ENCODE data around the gene GRK7.
"Not testable (repeated sequence)": the region's sequence is repeated elsewhere in the genome, so short reads cannot be mapped to it uniquely, and the experiment has no call there.

GRK7 gene

DNA sequence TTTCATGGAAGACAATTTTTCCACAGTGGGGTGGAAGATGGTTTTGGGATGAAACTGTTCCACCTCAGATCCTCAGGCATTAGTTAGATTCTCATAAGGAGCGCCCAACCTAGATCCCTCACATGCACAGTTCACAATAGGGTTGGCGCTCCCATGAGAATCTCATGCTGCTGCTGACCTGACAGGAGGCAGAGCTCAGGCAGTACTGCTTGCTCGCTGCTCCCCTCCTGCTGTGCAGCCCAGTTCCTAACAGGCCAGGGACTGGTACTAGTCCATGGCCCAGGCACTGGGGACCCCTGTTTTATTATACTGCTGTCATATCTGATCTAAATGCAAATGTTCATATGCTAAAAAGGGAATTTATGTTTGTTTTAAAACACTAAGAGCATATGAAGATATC lies 9.8 kb upstream of the GRK7 start:
- Histone ChIP-seq H2AK5ac (ENCODE audit: low read depth, low read length) (no peak overlapping the region), H2AFZ (ENCODE audit: low read length) (no peak overlapping the region), H3K18ac (ENCODE audit: low read length) (no peak overlapping the region), H3K27me3 (ENCODE audit: control insufficient read depth in 3 of 3, insufficient read depth in 3 of 3, low read depth in 1 of 3, low read length in 3 of 3) (no peaks in the 10 kb centered on the region), H2BK120ac (ENCODE audit: low read depth, low read length) (no peak overlapping the region), H3K14ac (ENCODE audit: low read length) (no peak overlapping the region), H3K9me3 (replicated peaks in 1 of 2; ENCODE audit: control insufficient read depth in 2 of 2, insufficient read depth in 1 of 2, low read depth in 1 of 2, low read length in 2 of 2) (no peaks in the 10 kb centered on the region), H2BK15ac (ENCODE audit: low read length) (no peak overlapping the region), H3K79me1 (ENCODE audit: low read depth, low read length) (no peaks in the 10 kb centered on the region), H4K8ac (ENCODE audit: low read depth, low read length) (no peak overlapping the region), H3K4ac (ENCODE audit: low read length) (no peak overlapping the region), H2BK5ac (ENCODE audit: low read length) (no peak overlapping the region), H3K36me3 (replicated peaks in 1 of 2; ENCODE audit: control insufficient read depth in 2 of 2, insufficient read depth in 2 of 2, low read length in 2 of 2) (peaks cover 0 to 22% of the 10 kb centered on the region in 2 donors), H2BK12ac (ENCODE audit: low read length) (no peak overlapping the region), H3K27ac (replicated peaks; ENCODE audit: low read length) (no peak overlapping the region), H3K4me3 (ENCODE audit: low read length in 2 of 2) (no peak overlapping the region), H3K4me2 (ENCODE audit: insufficient read depth, low read length, poor library complexity, severe bottlenecking) (no peak overlapping the region), H4K91ac (ENCODE audit: low read depth, low read length, poor library complexity) (no peak overlapping the region), H3K4me1 (ENCODE audit: control insufficient read depth in 2 of 2, insufficient read depth in 1 of 2, low read depth in 1 of 2, low read length in 2 of 2) (no peaks in the 10 kb centered on the region), H3K23ac (ENCODE audit: low read depth, low read length, poor library complexity) (no peak overlapping the region), H3K9ac (ENCODE audit: low read depth, low read length, poor library complexity) (no peak overlapping the region)
- no CpG with 5 or more reads among the region's 3 CpGs for WGBS, 2 donors (ENCODE audit: extremely low coverage in 2 of 2, insufficient read length in 2 of 2, insufficient replicate concordance in 1 of 2)
- no peak for DNase-seq (ENCODE audit: low spot score)

DNA sequence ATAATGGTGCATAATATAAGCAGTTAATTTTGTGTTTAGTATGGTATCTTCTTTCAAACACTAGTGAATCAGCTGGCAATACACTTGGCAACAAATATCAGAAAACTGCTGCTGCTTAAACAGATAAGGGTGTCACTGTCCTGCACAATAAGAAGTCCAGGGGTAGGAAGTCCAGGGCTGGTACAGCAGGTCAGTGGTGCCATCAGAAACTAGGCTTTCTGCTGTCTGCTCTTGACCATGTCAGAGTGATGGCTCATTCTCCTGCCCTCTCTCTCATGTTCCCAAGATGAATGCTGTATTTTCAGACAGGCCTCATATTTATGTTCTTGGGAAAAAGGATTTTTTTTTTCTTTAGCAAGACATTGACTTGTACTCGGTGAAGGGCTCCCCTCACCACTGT lies 9.2 kb upstream of the GRK7 start:
- no peak overlapping the region for H2AK5ac ChIP-seq (ENCODE audit: low read depth, low read length)
- no peak overlapping the region for H3K4me3 ChIP-seq (ENCODE audit: low read length in 2 of 2)
- H3K4me1 ChIP-seq (ENCODE audit: control insufficient read depth in 2 of 2, insufficient read depth in 1 of 2, low read depth in 1 of 2, low read length in 2 of 2), result no peaks in the 10 kb centered on the region
- no peaks in the 10 kb centered on the region for H3K79me1 ChIP-seq (ENCODE audit: low read depth, low read length)
- H3K9ac ChIP-seq (ENCODE audit: low read depth, low read length, poor library complexity), result no peak overlapping the region
- no peak overlapping the region for H3K18ac ChIP-seq (ENCODE audit: low read length)
- no CpG with 5 or more reads among the region's 1 CpG for WGBS, 2 donors (ENCODE audit: extremely low coverage in 2 of 2, insufficient read length in 2 of 2, insufficient replicate concordance in 1 of 2)
- no peak overlapping the region for H3K27ac ChIP-seq (replicated peaks; ENCODE audit: low read length)
- H3K27me3 ChIP-seq (ENCODE audit: control insufficient read depth in 3 of 3, insufficient read depth in 3 of 3, low read depth in 1 of 3, low read length in 3 of 3), result no peaks in the 10 kb centered on the region
- no peak overlapping the region for H2BK12ac ChIP-seq (ENCODE audit: low read length)
- no peak overlapping the region for H2BK15ac ChIP-seq (ENCODE audit: low read length)
- H2AFZ ChIP-seq (ENCODE audit: low read length), result no peak overlapping the region
- H3K4me2 ChIP-seq (ENCODE audit: insufficient read depth, low read length, poor library complexity, severe bottlenecking), result no peak overlapping the region
- H4K8ac ChIP-seq (ENCODE audit: low read depth, low read length), result no peak overlapping the region
- peaks cover 0 to 16% of the 10 kb centered on the region in 2 donors for H3K36me3 ChIP-seq (replicated peaks in 1 of 2; ENCODE audit: control insufficient read depth in 2 of 2, insufficient read depth in 2 of 2, low read length in 2 of 2)
- no peak overlapping the region for H3K4ac ChIP-seq (ENCODE audit: low read length)
- no peak for DNase-seq (ENCODE audit: low spot score)
- no peak overlapping the region for H3K14ac ChIP-seq (ENCODE audit: low read length)
- H3K9me3 ChIP-seq (replicated peaks in 1 of 2; ENCODE audit: control insufficient read depth in 2 of 2, insufficient read depth in 1 of 2, low read depth in 1 of 2, low read length in 2 of 2), result no peaks in the 10 kb centered on the region
- H4K91ac ChIP-seq (ENCODE audit: low read depth, low read length, poor library complexity), result no peak overlapping the region
- H2BK5ac ChIP-seq (ENCODE audit: low read length), result no peak overlapping the region
- H2BK120ac ChIP-seq (ENCODE audit: low read depth, low read length), result no peak overlapping the region
- H3K23ac ChIP-seq (ENCODE audit: low read depth, low read length, poor library complexity), result no peak overlapping the region

DNA sequence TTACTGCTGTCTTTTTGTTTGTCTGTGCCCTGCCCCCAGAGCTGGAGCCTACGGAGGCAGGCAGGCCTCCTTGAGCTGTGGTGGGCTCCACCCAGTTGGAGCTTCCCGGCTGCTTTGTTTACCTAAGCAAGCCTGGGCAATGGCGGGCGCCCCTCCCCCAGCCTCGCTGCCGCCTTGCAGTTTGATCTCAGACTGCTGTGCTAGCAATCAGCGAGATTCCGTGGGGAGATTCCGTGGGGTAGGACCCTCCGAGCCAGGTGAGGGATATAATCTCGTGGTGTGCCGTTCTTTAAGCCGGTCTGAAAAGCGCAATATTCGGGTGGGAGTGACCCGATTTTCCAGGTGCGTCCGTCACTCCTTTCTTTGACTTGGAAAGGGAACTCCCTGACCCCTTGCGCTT lies 656 bp upstream of the GRK7 start:
- H2BK15ac ChIP-seq (ENCODE audit: low read length); H3K27ac ChIP-seq (replicated peaks; ENCODE audit: low read length); H3K36me3 ChIP-seq (replicated peaks in 1 of 2; ENCODE audit: control insufficient read depth in 2 of 2, insufficient read depth in 2 of 2, low read length in 2 of 2); H2BK12ac ChIP-seq (ENCODE audit: low read length); DNase-seq (ENCODE audit: low spot score); H2AK5ac ChIP-seq (ENCODE audit: low read depth, low read length); H4K8ac ChIP-seq (ENCODE audit: low read depth, low read length); H3K4me1 ChIP-seq (ENCODE audit: control insufficient read depth in 2 of 2, insufficient read depth in 1 of 2, low read depth in 1 of 2, low read length in 2 of 2); H3K9ac ChIP-seq (ENCODE audit: low read depth, low read length, poor library complexity); H3K4me2 ChIP-seq (ENCODE audit: insufficient read depth, low read length, poor library complexity, severe bottlenecking); H3K23ac ChIP-seq (ENCODE audit: low read depth, low read length, poor library complexity); H3K4ac ChIP-seq (ENCODE audit: low read length); H3K4me3 ChIP-seq (ENCODE audit: low read length in 2 of 2); H3K79me1 ChIP-seq (ENCODE audit: low read depth, low read length); H4K91ac ChIP-seq (ENCODE audit: low read depth, low read length, poor library complexity); H3K18ac ChIP-seq (ENCODE audit: low read length); H3K14ac ChIP-seq (ENCODE audit: low read length); H2BK120ac ChIP-seq (ENCODE audit: low read depth, low read length); H3K27me3 ChIP-seq (ENCODE audit: control insufficient read depth in 3 of 3, insufficient read depth in 3 of 3, low read depth in 1 of 3, low read length in 3 of 3); H3K9me3 ChIP-seq (replicated peaks in 1 of 2; ENCODE audit: control insufficient read depth in 2 of 2, insufficient read depth in 1 of 2, low read depth in 1 of 2, low read length in 2 of 2); H2BK5ac ChIP-seq (ENCODE audit: low read length): not testable (repeated sequence)
- peak overlapping the region; percentile 68 for H2AFZ ChIP-seq (ENCODE audit: low read length)
- no CpG with 5 or more reads among the region's 19 CpGs for WGBS, 2 donors (ENCODE audit: extremely low coverage in 2 of 2, insufficient read length in 2 of 2, insufficient replicate concordance in 1 of 2)

DNA sequence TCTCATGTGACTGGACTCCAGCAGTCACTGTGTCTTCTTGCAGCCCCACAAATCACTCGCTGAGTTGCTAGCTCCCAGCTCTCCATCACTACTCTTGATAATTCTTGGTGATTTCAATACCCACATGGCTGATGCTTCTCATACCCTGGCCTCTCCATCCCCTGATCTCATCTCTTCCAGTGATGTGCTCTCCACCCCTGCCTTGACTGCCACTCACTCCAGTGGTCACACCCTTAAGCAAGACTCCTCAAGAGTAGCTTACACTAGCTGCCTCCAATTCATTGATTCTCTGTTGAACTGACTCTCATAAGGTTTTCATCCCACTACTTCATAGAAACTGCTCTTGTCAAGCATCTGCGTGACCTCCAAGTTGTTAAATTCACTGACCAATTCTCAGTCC lies 837 bp downstream of the GRK7 start:
- H2BK12ac ChIP-seq (ENCODE audit: low read length), result no peak overlapping the region
- H3K4me2 ChIP-seq (ENCODE audit: insufficient read depth, low read length, poor library complexity, severe bottlenecking), result no peak overlapping the region
- H4K8ac ChIP-seq (ENCODE audit: low read depth, low read length), result no peak overlapping the region
- H3K9me3 ChIP-seq (replicated peaks in 1 of 2; ENCODE audit: control insufficient read depth in 2 of 2, insufficient read depth in 1 of 2, low read depth in 1 of 2, low read length in 2 of 2), result no peaks in the 10 kb centered on the region
- H3K36me3 ChIP-seq (replicated peaks in 1 of 2; ENCODE audit: control insufficient read depth in 2 of 2, insufficient read depth in 2 of 2, low read length in 2 of 2), result no peaks in the 10 kb centered on the region
- no peak overlapping the region for H3K23ac ChIP-seq (ENCODE audit: low read depth, low read length, poor library complexity)
- H3K79me1 ChIP-seq (ENCODE audit: low read depth, low read length), result no peaks in the 10 kb centered on the region
- no peak overlapping the region for H2AFZ ChIP-seq (ENCODE audit: low read length)
- no peak overlapping the region for H2AK5ac ChIP-seq (ENCODE audit: low read depth, low read length)
- no peak overlapping the region for H3K4me3 ChIP-seq (ENCODE audit: low read length in 2 of 2)
- DNase-seq (ENCODE audit: low spot score), result no peak
- H2BK5ac ChIP-seq (ENCODE audit: low read length), result no peak overlapping the region
- no peak overlapping the region for H2BK120ac ChIP-seq (ENCODE audit: low read depth, low read length)
- H2BK15ac ChIP-seq (ENCODE audit: low read length), result no peak overlapping the region
- H3K27ac ChIP-seq (replicated peaks; ENCODE audit: low read length), result no peak overlapping the region
- no peak overlapping the region for H3K18ac ChIP-seq (ENCODE audit: low read length)
- H3K4me1 ChIP-seq (ENCODE audit: control insufficient read depth in 2 of 2, insufficient read depth in 1 of 2, low read depth in 1 of 2, low read length in 2 of 2), result peaks cover 1 to 2% of the 10 kb centered on the region in 2 donors
- H3K9ac ChIP-seq (ENCODE audit: low read depth, low read length, poor library complexity), result no peak overlapping the region
- WGBS, 2 donors (ENCODE audit: extremely low coverage in 2 of 2, insufficient read length in 2 of 2, insufficient replicate concordance in 1 of 2), result no CpG with 5 or more reads among the region's 2 CpGs
- no peak overlapping the region for H4K91ac ChIP-seq (ENCODE audit: low read depth, low read length, poor library complexity)
- H3K27me3 ChIP-seq (ENCODE audit: control insufficient read depth in 3 of 3, insufficient read depth in 3 of 3, low read depth in 1 of 3, low read length in 3 of 3), result no peaks in the 10 kb centered on the region
- H3K4ac ChIP-seq (ENCODE audit: low read length), result no peak overlapping the region
- H3K14ac ChIP-seq (ENCODE audit: low read length), result no peak overlapping the region
